Measurements from ENCODE around the gene PAOX. TPM values are rescaled to one million over a fixed set of nuclear protein-coding genes. Genes with fewer than 3 reads are reported as not detected.

PAOX gene
- total and polyA plus RNA-seq, 2 of the 13 experiments (the other 11 are each of a cell fraction or from before 2014, with no cell fraction given), result 0.49 to 0.77 TPM

DNA sequence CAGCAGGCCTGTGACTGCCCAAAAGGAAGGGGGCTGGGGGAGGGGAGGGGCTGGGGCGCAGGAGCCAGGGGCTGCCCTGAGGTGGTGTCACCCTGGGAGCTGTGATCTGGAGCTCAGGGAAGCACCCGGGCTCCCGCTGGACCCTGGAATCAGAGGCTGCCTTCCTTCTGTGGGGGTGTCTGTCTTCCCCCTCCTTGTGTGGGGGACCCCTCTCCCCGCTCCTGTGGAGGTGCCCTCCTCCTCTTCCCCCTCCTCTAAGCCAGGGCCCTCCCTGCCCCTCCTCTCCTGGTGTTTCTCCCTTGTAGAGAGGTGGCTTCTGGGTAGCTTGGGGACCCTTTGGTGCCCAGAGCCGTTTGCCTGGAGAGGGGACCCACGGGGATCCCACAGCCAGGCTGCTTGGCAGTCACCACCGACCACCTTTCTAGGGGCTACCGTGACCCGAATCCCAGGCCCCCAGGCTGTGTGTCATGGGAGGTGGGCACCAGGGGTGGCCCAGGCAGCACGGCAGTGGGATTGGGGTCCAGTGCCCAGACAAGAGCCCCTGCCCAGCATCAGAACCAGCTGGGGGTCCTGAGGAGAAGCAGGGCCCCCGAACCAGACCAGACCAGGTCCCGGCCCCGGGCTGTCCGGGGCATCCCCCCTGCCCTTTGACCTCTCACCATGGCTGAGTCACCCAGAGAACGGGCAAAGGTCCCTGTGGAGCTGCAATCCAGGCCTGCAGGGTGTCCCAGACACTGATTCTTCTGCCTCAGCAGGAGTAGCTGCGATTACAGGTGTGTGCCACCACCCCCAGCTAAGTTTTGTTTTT lies 31.1 kb upstream of the PAOX start (continued):
- TF ChIP-seq, protein P1, sequence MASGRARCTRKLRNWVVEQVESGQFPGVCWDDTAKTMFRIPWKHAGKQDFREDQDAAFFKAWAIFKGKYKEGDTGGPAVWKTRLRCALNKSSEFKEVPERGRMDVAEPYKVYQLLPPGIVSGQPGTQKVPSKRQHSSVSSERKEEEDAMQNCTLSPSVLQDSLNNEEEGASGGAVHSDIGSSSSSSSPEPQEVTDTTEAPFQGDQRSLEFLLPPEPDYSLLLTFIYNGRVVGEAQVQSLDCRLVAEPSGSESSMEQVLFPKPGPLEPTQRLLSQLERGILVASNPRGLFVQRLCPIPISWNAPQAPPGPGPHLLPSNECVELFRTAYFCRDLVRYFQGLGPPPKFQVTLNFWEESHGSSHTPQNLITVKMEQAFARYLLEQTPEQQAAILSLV (CRISPR knock-in tag; IDR thresholded peaks at IDR 0.05; ENCODE audit: borderline replicate concordance), result no peak
- no peak for TF ChIP-seq ATM (IDR thresholded peaks at IDR 0.05; ENCODE audit: borderline replicate concordance)
- no peak for TF ChIP-seq ZNF207 (IDR thresholded peaks at IDR 0.05; ENCODE audit: borderline replicate concordance)
- no peak for TF ChIP-seq ZSCAN31 (CRISPR knock-in tag; IDR thresholded peaks at IDR 0.05; ENCODE audit: low read depth)
- no peak for TF ChIP-seq ZNF20 (CRISPR knock-in tag; IDR thresholded peaks at IDR 0.05)
- TF ChIP-seq, protein P2, sequence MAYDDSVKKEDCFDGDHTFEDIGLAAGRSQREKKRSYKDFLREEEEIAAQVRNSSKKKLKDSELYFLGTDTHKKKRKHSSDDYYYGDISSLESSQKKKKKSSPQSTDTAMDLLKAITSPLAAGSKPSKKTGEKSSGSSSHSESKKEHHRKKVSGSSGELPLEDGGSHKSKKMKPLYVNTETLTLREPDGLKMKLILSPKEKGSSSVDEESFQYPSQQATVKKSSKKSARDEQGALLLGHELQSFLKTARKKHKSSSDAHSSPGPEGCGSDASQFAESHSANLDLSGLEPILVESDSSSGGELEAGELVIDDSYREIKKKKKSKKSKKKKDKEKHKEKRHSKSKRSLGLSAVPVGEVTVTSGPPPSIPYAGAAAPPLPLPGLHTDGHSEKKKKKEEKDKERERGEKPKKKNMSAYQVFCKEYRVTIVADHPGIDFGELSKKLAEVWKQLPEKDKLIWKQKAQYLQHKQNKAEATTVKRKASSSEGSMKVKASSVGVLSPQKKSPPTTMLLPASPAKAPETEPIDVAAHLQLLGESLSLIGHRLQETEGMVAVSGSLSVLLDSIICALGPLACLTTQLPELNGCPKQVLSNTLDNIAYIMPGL (CRISPR knock-in tag; IDR thresholded peaks at IDR 0.05; ENCODE audit: borderline replicate concordance in 1 of 2, low read depth in 1 of 2), result no peak
- TF ChIP-seq CBX5 (CRISPR knock-in tag; IDR thresholded peaks at IDR 0.05; ENCODE audit: borderline replicate concordance), result no peak; the same call in 1 of the 2 replicates
- TF ChIP-seq CAMTA2 (CRISPR knock-in tag; IDR thresholded peaks at IDR 0.05; ENCODE audit: borderline replicate concordance), result no peak
- TF ChIP-seq U2AF2 (IDR thresholded peaks at IDR 0.05; ENCODE audit: low read depth, low read length), result no peak
- no peak for TF ChIP-seq ZBTB3 (CRISPR knock-in tag; IDR thresholded peaks at IDR 0.05; ENCODE audit: borderline replicate concordance, low read depth)
- TF ChIP-seq ZNF569 (CRISPR knock-in tag; IDR thresholded peaks at IDR 0.05; ENCODE audit: borderline replicate concordance), result no peak
- TF ChIP-seq DMAP1 (CRISPR knock-in tag; IDR thresholded peaks at IDR 0.05), result no peak
- TF ChIP-seq, protein P3, sequence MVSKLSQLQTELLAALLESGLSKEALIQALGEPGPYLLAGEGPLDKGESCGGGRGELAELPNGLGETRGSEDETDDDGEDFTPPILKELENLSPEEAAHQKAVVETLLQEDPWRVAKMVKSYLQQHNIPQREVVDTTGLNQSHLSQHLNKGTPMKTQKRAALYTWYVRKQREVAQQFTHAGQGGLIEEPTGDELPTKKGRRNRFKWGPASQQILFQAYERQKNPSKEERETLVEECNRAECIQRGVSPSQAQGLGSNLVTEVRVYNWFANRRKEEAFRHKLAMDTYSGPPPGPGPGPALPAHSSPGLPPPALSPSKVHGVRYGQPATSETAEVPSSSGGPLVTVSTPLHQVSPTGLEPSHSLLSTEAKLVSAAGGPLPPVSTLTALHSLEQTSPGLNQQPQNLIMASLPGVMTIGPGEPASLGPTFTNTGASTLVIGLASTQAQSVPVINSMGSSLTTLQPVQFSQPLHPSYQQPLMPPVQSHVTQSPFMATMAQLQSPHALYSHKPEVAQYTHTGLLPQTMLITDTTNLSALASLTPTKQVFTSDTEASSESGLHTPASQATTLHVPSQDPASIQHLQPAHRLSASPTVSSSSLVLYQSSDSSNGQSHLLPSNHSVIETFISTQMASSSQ (IDR thresholded peaks at IDR 0.05; ENCODE audit: low read depth), result no peak
- TF ChIP-seq, protein P3 (CRISPR knock-in tag; IDR thresholded peaks at IDR 0.05; ENCODE audit: borderline replicate concordance), result no peak
- no peak for TF ChIP-seq ZNF780A (CRISPR knock-in tag; IDR thresholded peaks at IDR 0.05)
- TF ChIP-seq TBX3 (IDR thresholded peaks at IDR 0.05; ENCODE audit: borderline replicate concordance), result no peak
- no peak for TF ChIP-seq MAFG (CRISPR knock-in tag; IDR thresholded peaks at IDR 0.05)
- TF ChIP-seq EED (CRISPR knock-in tag; IDR thresholded peaks at IDR 0.05), result no peak; the same call in 1 of the 2 replicates
- no peak for TF ChIP-seq TEF (CRISPR knock-in tag; IDR thresholded peaks at IDR 0.05)

Measured in HepG2 (cell line).